NCI-H2081 treated with DMSO at 0.1 percent for 48 hours (cell line): ENCODE results near the gene CDK6.

Experiments used
- DNase-seq: peaks from one replicate; lab custom pipeline; 2025; lab: John Stamatoyannopoulos, UW

The CDK6 gene

DNA sequence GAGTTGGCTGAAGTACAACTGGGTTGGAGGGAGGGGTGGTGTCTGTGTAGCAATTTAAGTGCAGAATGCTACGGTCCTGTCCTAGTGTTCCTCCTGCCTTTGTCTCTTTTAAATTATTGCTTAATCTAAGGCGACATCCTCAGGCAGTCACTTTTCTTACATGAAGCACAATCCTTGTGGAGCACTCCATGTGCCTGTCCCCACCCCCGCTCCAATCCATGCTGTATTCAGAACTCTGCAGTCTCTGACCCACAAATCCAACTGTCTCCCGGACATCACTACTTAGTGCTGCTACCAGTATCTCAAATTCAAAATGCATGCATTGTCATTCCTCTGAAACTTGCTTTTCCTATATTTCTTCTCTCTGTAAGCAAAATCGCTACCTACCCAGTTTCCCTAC lies 154.7 kb downstream of the CDK6 start:
- no peak for DNase-seq

DNA sequence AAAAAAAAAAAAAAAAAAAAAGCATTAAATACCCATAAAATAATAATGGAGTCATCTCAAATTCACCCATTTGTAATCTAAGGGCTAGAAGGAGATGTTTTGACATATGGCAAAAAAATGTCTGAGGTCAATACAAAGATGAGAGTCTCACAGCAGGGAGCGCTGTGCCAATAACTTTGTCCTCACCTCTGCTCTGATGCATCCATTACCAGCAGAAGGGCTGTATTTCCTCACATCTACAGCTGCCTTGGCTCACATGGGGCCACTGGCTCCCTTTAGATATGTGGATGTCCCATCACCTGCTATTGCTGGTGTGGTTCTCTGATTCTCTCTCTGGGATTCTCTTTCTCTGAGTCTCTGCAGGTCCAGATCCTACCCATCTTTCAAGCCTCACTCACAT lies 155.9 kb downstream of the CDK6 start:
- DNase-seq, result no peak

DNA sequence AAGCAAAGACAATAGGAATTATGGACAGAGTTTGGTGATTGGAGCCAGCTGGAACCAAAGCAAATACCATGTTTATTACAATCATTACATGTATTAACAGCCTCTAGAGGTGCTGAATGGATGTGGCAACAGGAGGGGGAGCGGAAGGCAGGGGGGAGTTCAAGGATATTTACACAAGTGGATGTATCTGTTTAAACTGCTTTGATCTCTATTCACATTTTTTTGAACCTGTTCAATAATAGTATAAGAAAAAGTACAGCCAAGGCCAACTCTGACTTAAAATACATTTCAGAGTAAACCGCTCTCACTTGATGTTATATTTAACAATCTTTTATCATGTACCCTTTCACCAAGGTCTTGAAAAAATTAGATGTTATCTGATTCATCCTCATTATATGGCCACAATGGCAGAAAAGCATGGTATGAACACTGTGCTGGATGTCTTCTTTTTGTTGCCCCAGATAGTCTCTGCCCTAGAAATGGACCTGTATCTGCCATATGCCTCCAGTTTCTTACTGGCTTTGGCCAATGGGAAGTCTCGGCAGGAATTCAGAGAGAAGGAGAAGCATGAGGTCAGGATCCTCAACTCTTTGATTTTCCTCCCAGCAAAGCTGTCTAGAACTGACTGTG lies 158.0 kb downstream of the CDK6 start:
- DNase-seq, result no peak

GRCh38 chr7:92674379-92674778 lies 162.0 kb downstream of the CDK6 start:
- DNase-seq, result no peak

GRCh38 chr7:92671505-92672169 lies 164.7 kb downstream of the CDK6 start:
- no peak for DNase-seq

DNA sequence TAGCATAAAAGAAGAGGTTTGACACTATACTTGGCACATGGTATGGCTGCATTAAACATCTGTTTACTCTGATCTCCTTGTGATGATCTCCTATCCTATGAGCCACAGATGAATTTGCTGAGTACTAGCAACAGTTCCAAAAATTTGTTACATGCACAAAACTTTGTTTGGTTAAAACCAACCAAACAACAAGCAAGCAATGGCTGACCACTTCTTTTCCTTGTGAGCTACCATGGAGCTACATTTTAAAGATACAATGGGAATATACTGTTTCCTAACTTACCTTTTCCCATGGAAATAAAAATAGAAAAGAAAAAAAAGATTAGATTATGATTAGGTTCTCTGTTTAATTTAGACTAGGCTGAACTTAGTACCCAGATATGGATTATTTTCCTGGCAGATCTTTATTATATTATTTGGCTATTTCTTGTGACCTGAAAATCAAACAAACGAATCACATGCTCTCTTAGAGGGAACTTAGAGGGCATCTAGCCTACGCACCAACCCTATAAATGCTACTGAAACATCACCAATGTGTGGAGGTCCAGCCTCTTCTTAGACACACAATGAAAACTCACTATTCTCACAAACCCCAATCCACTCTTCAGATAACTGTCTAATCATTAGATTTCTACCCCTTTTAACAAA lies 166.0 kb downstream of the CDK6 start:
- no peak for DNase-seq

GRCh38 chr7:92669616-92670165 lies 166.7 kb downstream of the CDK6 start:
- DNase-seq, result no peak

DNA sequence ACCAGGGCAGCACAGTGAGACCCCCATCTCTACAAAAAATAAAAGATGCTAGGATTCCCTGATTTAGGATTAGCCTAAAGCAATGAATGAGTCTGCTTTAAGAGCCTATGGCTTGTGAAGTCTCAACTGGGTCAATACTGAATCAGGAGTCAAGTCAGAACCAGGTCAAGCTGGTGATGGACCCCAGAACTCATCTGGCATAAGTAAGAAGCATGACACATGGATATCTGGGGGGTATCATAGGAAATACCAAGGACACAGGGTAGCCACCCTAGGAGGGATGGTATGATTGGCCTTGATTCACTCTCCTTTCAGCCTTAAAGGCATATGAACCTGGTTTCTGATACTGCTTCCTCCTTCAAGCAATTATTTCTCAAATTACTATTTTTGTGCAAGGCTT lies 167.8 kb downstream of the CDK6 start:
- DNase-seq, result no peak

- no peak for DNase-seq
These were observed 168.4 kb downstream of the CDK6 start for GRCh38 chr7:92667816-92668535.

DNA sequence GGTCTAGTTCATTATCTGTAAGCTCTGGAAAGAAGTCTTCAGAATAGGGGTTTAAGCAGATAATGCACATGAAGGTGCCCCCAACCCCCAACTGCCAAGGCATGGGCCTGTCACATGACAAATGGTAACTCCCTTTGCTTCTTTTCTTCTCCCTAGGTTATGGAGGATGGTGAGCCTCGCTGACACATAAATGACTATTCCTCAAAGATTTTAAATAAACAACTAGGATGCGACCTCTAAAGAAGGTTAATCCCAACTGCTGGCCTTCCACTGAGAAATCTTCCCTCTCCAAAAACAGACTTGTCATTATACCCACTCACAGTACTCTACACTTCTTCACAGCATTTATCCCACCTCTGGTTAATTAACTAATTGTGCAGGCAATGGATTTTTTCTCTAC lies 170.4 kb downstream of the CDK6 start:
- no peak for DNase-seq

DNA sequence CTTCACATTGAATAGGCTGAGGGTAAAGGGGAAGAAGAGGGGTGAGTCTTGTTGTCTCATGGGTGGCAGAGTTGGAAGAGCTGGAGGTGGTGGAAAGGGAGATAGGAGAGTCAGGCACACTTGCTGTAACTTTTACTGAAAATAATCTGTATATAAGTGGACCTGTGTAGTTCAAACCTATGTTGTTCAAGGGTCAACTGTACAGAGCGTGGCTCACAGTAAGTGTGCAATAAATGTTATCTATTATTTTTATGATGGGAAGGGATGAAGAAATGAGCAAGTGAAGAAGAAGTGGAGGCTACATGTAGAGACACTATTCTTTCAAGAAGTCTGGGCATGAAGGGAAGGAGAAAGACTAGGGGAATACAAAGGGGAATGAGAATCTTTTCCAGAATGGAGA lies 174.7 kb downstream of the CDK6 start:
- DNase-seq, result no peak

DNA sequence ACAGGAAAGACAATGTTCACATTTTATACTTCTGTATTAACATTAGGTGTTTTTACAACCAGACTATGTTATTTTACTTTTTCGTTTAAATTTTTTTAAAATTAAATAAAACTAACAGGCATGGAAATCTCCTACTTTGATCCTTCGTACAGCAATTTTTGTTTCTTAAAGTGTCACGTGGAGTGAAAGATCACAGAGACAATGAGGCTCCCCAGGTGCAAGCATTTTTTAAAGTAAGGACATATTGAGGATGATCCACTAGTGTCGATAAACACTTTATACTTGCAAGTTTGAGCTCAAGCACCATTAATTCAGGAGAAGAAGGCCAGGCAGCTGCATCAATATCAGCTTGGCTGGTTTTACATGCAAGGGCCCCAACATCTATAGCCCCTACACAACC lies 177.7 kb downstream of the CDK6 start:
- DNase-seq, result no peak

GRCh38 chr7:92657391-92657790 lies 179.0 kb downstream of the CDK6 start:
- no peak for DNase-seq

DNA sequence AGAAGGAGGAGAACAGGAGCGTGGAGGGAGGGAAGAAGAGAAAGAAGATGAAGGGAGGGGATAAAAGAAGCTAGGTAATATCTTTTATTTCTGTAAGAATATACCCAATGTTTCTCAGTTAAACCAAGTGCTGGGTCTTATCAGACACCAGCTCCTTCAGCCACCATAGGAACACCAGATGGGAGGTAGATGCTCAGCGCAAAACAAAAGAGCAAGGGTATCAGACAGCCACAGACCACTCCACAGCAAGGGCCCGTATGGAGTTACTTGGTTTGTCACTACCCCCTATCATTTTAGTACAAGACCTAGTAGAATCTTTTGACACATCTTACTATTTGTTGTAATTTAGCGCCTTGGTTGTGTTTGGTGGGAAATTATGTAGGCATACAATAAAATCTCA lies 180.3 kb downstream of the CDK6 start:
- no peak for DNase-seq

GRCh38 chr7:92655346-92655884 lies 181.0 kb downstream of the CDK6 start:
- no peak for DNase-seq

DNA sequence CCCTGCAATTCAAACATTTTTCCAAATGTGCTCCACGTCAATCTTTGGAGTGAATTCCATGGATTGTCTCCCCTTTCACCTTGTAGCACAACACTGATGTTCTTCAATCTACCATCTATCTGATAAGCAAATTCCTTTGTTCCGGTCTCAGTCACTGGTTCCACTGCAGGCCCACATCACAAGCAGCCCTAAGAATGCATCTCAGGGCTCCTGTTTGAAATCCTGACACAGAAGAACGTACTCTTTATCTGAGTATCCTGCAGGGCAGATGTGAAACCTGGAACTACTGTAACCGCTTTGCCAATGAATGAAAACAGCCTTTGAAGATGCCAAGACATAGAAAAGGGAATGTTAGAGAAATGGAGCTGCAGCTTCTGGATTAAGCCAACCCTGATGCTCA lies 183.2 kb downstream of the CDK6 start:
- no peak for DNase-seq

GRCh38 chr7:92652536-92652935 lies 183.8 kb downstream of the CDK6 start:
- no peak for DNase-seq

DNA sequence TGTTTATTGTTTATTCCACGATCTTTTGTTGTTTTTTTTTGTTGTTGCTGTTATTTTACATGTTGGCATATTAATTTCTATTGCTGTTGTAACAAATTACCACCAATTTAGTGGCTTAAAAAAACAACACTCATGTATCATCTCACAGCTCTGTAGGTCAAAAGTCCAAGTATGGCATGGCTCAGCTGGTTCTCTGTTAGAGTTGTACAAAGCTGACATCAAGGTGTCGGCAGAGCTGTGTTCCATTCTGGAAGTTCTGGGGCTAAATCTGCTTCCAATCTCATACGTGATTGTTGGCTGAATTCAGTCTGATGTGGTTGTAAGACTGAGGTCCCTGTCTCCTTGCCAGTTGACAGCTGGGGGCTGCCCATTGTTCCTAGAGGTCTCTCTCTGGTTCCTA lies 186.0 kb downstream of the CDK6 start:
- no peak for DNase-seq

DNA sequence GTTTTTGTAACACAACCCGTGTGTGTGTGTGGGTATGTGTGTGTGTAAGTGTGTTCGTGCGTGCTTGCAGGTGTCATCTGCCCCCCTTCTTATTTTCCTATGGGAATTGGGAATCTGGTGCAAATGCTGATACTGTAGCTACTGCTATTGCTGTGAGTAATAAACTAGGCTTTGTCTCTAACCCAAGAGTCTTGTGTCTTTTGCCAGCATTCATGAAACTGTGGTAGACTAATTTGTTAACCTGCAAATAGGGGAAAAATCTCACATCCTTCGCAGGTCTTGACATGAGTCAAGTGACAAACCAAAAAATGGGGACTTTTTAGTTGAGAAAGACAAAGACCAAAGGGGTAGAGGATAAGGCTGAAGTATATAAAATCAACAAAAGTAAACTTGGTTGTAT lies 188.3 kb downstream of the CDK6 start:
- no peak for DNase-seq

DNA sequence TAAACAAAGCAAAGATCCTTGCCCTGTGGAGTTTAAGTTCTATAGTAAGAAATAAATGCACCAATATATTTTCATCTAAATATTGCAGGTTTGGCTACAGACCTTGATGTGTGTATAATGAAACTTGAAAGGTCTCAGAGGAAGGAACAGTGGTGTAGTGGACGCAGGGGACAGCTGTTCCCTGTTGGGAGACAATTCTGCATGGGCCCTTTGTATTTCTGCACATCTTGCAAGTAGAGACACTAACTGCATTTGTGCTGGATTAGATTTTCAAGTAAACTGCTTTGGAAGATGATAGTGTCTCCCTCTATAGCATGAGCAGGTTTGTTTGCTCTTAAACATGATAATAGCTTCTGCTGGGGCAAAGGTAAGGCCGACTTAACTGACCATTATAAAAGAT lies 188.7 kb downstream of the CDK6 start:
- DNase-seq, result no peak

DNA sequence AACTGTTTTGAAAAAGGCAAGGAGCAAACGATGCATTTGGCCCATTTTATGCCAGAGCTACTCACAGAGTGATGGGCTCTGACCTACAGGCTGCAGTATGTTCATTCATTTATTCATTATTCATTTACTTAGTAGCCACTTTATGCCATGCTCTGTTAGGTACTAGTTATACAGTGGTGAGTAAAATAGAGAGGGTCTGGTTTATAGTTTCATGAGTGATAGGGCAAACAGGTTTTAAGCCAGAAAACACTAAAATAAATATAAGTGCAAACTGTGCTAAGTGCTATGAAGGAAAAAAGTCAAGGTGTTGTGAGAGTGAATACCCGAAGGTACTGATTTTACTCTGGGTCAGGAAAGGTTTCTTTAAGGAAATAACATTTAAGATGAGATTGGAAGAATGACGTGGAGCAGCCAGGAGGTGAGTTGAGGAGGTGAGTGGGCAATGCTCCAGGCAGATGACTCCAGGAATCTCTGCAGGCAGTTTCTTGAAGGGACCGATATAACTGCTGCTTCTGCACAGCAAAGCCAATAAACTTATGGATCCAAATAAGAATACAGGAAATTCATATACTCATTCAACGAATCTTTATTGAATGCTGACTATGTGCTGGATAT lies 189.3 kb downstream of the CDK6 start:
- DNase-seq, result no peak
